Right lung (tissue), 5 donors: ENCODE data around the gene RAB8B. TPM values are rescaled to one million over a fixed set of nuclear protein-coding genes. Genes with fewer than 3 reads are reported as not detected.

ENCODE experiments used
- DNase-seq, 2 donors: peaks; one replicate each; pipeline ENCODE4 v3.0.0-alpha.2; 2013
- polyA plus RNA-seq, 5 donors: library from polyadenylated mRNA; unstranded; fragments of 120-200 nt; gene quantifications; one replicate each; pipeline versions ENCODE4 v1.2.1 to v1.2.3, GENCODE V29; 2013; ENCODE audit warnings: inconsistent platforms in 1 of 5, low replicate concordance in 1 of 5; ENCODE audit not compliant: insufficient read length in 5 of 5, insufficient read depth in 1 of 5

The RAB8B gene
- polyA plus RNA-seq, 5 donors, result 36.7 to 72.5 (median 64.0) TPM

GRCh38 chr15:63261311-63261710 lies 71.9 kb downstream of the RAB8B start:
- no peak for DNase-seq

GRCh38 chr15:63263519-63263918 lies 74.1 kb downstream of the RAB8B start:
- no peak for DNase-seq

GRCh38 chr15:63264688-63265293 lies 75.4 kb downstream of the RAB8B start:
- DNase-seq, result no peak

- DNase-seq, result no peak
Observed at GRCh38 chr15:63274427-63274826, 85.0 kb downstream of the RAB8B start.

GRCh38 chr15:63276342-63277037 lies 87.1 kb downstream of the RAB8B start:
- DNase-seq, result no peak

- peak; percentile 84 to 85 for DNase-seq
Observed at GRCh38 chr15:63277038-63277892, 87.9 kb downstream of the RAB8B start, which contains the start of gene APH1B. Gene APH1B (plus strand): TSS chr15:63277605. CDS start chr15:63277624, 19 bp downstream.

- DNase-seq, result peak in 1 of 2 donors; percentile 22
Observed at GRCh38 chr15:63277893-63278456, 88.6 kb downstream of the RAB8B start.

GRCh38 chr15:63283126-63283525 lies 93.7 kb downstream of the RAB8B start:
- DNase-seq, result no peak

- no peak for DNase-seq
Observed at GRCh38 chr15:63284335-63284734, 94.9 kb downstream of the RAB8B start.

GRCh38 chr15:63287109-63287508 lies 97.7 kb downstream of the RAB8B start:
- DNase-seq, result no peak

- no peak for DNase-seq
Observed at GRCh38 chr15:63288342-63288741, 98.9 kb downstream of the RAB8B start.

GRCh38 chr15:63288778-63289378 lies 99.5 kb downstream of the RAB8B start:
- peak; percentile 36 to 55 for DNase-seq

GRCh38 chr15:63291507-63291906 lies 102.1 kb downstream of the RAB8B start:
- no peak for DNase-seq

GRCh38 chr15:63292241-63292640 lies 102.8 kb downstream of the RAB8B start:
- DNase-seq, result no peak

- DNase-seq, result no peak
Observed at GRCh38 chr15:63292771-63293170, 103.4 kb downstream of the RAB8B start.

- no peak for DNase-seq
Observed at GRCh38 chr15:63294359-63294758, 105.0 kb downstream of the RAB8B start.

- DNase-seq, result no peak
Observed at GRCh38 chr15:63295341-63295740, 105.9 kb downstream of the RAB8B start.

GRCh38 chr15:63296195-63296594 lies 106.8 kb downstream of the RAB8B start:
- DNase-seq, result no peak

GRCh38 chr15:63299943-63300575 lies 110.7 kb downstream of the RAB8B start:
- DNase-seq, result no peak

GRCh38 chr15:63301088-63301487 lies 111.7 kb downstream of the RAB8B start:
- DNase-seq, result no peak

- no peak for DNase-seq
Observed at GRCh38 chr15:63305260-63305659, 115.9 kb downstream of the RAB8B start.
